ENCODE measurements around the gene NFIA. TPM values are rescaled to one million over a fixed set of nuclear protein-coding genes. Genes with fewer than 3 reads are reported as not detected.
A peak's percentile ranks its signal among the peaks of the same experiment; 100 is the strongest.

NFIA gene
- total RNA-seq, 1 donor from 2014 or later = 49.4 TPM

- Mint-ChIP-seq H3K27ac (peak overlapping the region; percentile 13), H3K9me3 (peaks cover 4% of the 10 kb centered on the region), H3K4me3 (peak overlapping the region; percentile 50), H3K36me3 (peaks cover 11% of the 10 kb centered on the region), H3K27me3 (no peaks in the 10 kb centered on the region), H3K4me1 (ENCODE audit: unreplicated experiment) (peaks cover 46% of the 10 kb centered on the region)
- no peak for TF ChIP-seq CTCF (conservative IDR thresholded peaks at IDR 0.05)
- DNase-seq (ENCODE audit: extremely low spot score, unreplicated experiment) = no peak
Measured at GRCh38 chr1:61426254-61426653, 343.9 kb downstream of the NFIA start.

DNA sequence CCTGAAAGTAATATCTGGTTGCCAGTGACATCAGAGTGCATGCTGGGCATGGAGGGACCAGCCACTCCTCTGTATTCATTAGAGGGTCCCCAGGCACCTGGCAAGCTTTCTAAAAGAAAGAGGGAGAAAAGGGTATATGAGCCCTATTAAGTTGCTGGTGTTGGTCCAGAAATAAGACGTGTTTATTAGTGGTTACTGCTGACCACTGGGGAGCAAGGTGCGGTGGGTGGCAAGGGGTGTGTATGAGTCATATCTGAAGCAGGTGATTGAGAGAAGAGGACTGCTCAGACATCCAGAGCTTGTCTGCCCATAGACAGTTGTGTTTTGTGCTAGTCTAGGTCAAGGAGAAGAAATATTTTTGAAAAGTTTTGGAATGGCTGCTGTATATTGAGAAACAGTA is 344.5 kb downstream of the NFIA start:
- Mint-ChIP-seq H3K27ac (peak overlapping the region; percentile 13), H3K27me3 (no peaks in the 10 kb centered on the region), H3K9me3 (peaks cover 4% of the 10 kb centered on the region), H3K4me1 (ENCODE audit: unreplicated experiment) (peaks cover 45% of the 10 kb centered on the region), H3K36me3 (peaks cover 11% of the 10 kb centered on the region), H3K4me3 (peak overlapping the region; percentile 50)
- TF ChIP-seq CTCF (conservative IDR thresholded peaks at IDR 0.05) = no peak
- DNase-seq (ENCODE audit: extremely low spot score, unreplicated experiment) = no peak

DNA sequence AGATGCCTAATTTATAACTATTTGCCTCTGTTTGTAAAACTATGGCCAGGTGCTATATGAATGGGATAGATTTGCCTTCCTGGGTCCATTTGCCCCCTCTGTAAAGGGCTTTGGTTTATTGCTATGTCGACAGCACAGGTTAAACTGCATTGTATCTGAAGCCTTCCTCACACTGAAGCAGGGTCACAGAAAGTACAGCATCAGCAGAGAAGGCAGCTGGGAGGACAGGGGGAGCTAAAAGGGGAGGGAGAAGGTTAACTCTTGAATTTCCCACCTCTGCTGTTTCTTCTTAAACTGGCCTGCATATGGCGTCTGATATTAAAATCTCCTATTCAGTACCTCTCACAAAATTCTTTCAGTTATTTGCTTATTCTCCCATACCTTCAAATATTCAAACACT is 345.1 kb downstream of the NFIA start:
- Mint-ChIP-seq H3K9me3 (peaks cover 4% of the 10 kb centered on the region), H3K36me3 (peaks cover 11% of the 10 kb centered on the region), H3K27ac (peak overlapping the region; percentile 3), H3K27me3 (no peaks in the 10 kb centered on the region), H3K4me3 (peak overlapping the region; percentile 50), H3K4me1 (ENCODE audit: unreplicated experiment) (peaks cover 45% of the 10 kb centered on the region)
- TF ChIP-seq CTCF (conservative IDR thresholded peaks at IDR 0.05) = no peak
- no peak for DNase-seq (ENCODE audit: extremely low spot score, unreplicated experiment)

DNA sequence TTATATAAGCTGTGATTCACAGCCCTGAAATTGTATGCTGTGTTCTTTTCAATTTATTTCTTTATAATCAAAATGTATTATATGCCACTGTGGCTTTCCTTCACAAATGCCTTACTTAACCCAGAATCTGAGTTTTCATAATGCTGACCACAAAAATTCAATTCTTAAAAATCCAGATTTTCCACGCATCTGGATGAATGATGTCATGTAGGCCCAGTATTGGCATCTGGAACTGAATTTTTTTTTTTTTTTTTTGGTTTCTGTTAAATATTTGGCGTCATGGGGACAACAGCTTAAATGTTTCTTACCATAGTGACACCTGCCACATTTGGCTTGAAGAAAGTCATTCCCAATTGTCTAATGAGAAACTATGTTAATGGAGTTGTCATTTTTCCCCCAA is 345.8 kb downstream of the NFIA start:
- H3K4me1 Mint-ChIP-seq (ENCODE audit: unreplicated experiment) = peaks cover 49% of the 10 kb centered on the region
- TF ChIP-seq CTCF (conservative IDR thresholded peaks at IDR 0.05) = no peak

DNA sequence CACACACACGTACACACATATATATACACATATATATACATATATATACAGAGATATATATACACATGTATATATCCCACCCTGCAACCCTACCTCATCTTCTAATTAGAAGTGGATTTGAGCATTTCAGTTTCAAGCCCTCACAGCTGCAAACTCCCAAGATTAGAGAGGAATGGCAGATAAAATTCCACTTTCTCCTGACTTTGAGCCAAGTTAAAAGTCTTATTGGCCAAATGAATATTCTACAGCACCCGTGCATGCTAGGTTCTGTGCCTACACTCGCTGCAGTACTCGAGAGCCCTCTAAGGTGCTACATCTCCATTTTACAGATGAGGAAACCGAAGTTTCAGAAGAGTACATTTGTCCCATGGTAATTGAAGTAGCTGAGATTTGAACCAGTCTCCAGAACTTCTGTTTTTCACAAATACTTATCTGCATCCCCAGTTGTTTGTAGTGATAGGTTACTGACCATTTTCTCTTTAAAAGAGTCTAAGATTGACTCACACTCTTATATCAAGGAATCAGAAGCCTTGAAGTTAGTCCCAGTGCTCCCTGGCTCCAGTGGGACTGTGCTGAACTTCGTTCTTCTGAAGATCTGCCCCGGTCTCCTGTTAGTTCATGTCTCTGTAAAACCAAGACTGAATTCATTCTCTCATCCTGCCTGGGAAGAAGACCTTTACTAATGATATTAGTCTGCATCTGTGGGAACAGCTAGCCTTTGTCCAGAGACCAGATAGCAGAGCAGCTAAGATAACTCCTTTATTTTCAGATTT is 350.4 kb downstream of the NFIA start:
- Mint-ChIP-seq H3K4me1 (ENCODE audit: unreplicated experiment) (peaks cover 16% of the 10 kb centered on the region), H3K4me3 (no peak overlapping the region), H3K9me3 (peaks cover 6% of the 10 kb centered on the region), H3K27me3 (no peaks in the 10 kb centered on the region), H3K36me3 (peaks cover 18% of the 10 kb centered on the region), H3K27ac (no peak overlapping the region)
- no peak for TF ChIP-seq CTCF (conservative IDR thresholded peaks at IDR 0.05)
- DNase-seq (ENCODE audit: extremely low spot score, unreplicated experiment) = no peak

More for the DNA sequence above, 345.8 kb downstream of the NFIA start:
- no peak for DNase-seq (ENCODE audit: extremely low spot score, unreplicated experiment)
- H3K27me3 Mint-ChIP-seq = no peaks in the 10 kb centered on the region
- H3K4me3 Mint-ChIP-seq = no peak overlapping the region
- H3K9me3 Mint-ChIP-seq = peaks cover 4% of the 10 kb centered on the region
- no peak overlapping the region for H3K27ac Mint-ChIP-seq
- peaks cover 14% of the 10 kb centered on the region for H3K36me3 Mint-ChIP-seq

Measured in type B pancreatic cell (in vitro differentiated cells).